ENCODE data around the gene FTL.
A peak's percentile ranks its signal among the peaks of the same experiment; 100 is the strongest.

FTL gene

GRCh38 chr19:48946463-48947257, 18.4 kb upstream of the FTL start:
- no peak for DNase-seq

- DNase-seq: no peak
These were observed 17.9 kb upstream of the FTL start for GRCh38 chr19:48947258-48947542.

- no peak for DNase-seq
These were observed 14.9 kb upstream of the FTL start for GRCh38 chr19:48950159-48950558.

GRCh38 chr19:48950830-48951519, 14.1 kb upstream of the FTL start:
- no peak for DNase-seq

- DNase-seq: no peak
These were observed 12.0 kb upstream of the FTL start for GRCh38 chr19:48953141-48953540.

- no peak for DNase-seq
These were observed 11.0 kb upstream of the FTL start for GRCh38 chr19:48953990-48954594.

GRCh38 chr19:48954595-48955307, 10.4 kb upstream of the FTL start, which contains the start of gene BAX:
Gene BAX (plus strand): TSS chr19:48954875. CDS start chr19:48954929, 54 bp downstream.
- DNase-seq: peak; percentile 96

- DNase-seq: no peak
These were observed 9.7 kb upstream of the FTL start for GRCh38 chr19:48955308-48955958.

GRCh38 chr19:48958006-48958405, 7.1 kb upstream of the FTL start:
- no peak for DNase-seq

GRCh38 chr19:48959341-48960239, 5.5 kb upstream of the FTL start:
- DNase-seq: no peak

GRCh38 chr19:48961051-48961649, 4.0 kb upstream of the FTL start:
- no peak for DNase-seq

GRCh38 chr19:48961673-48962028, 3.5 kb upstream of the FTL start:
- DNase-seq: no peak

- peak; percentile 47 for DNase-seq
These were observed 2.9 kb upstream of the FTL start for GRCh38 chr19:48962029-48962848.

GRCh38 chr19:48962849-48963165, 2.3 kb upstream of the FTL start:
- DNase-seq: no peak

- DNase-seq: peak; percentile 55
These were observed 1.5 kb upstream of the FTL start for GRCh38 chr19:48963371-48964204.

- peak; percentile 63 for DNase-seq
These were observed 687 bp upstream of the FTL start for GRCh38 chr19:48964205-48965039.

GRCh38 chr19:48965806-48966540, 864 bp downstream of the FTL start:
- peak; percentile 67 for DNase-seq

All from NCI-H226 (cell line).